GM21447 (cell line): ENCODE results near the gene LASP1.
"Not testable (repeated sequence)": the region's sequence is repeated elsewhere in the genome, so short reads cannot be mapped to it uniquely, and the experiment has no call there.

Experiments
- ATAC-seq: cut with Tn5 transposase; IDR thresholded peaks from one replicate; pipeline ENCODE4 v1.9.1; 2021; ENCODE audit not compliant: unreplicated experiment

Gene LASP1

GRCh38 chr17:38925263-38925995 is 55.6 kb downstream of the LASP1 start, which contains the start of gene LASP1NB:
Gene LASP1NB, plus strand, starts transcription at chr17:38925614.
- no peak for ATAC-seq

- no peak for ATAC-seq
These were observed 56.6 kb downstream of the LASP1 start for GRCh38 chr17:38926293-38927070.

GRCh38 chr17:38930782-38931181 is 60.9 kb downstream of the LASP1 start:
- not testable (repeated sequence) for ATAC-seq

GRCh38 chr17:38933962-38934361 is 64.1 kb downstream of the LASP1 start:
- ATAC-seq, result not testable (repeated sequence)

GRCh38 chr17:38939987-38940386 is 70.1 kb downstream of the LASP1 start:
- no peak for ATAC-seq

GRCh38 chr17:38940404-38940803 is 70.5 kb downstream of the LASP1 start:
- no peak for ATAC-seq

GRCh38 chr17:38942696-38943334 is 73.0 kb downstream of the LASP1 start:
- no peak for ATAC-seq

- no peak for ATAC-seq
These were observed 73.7 kb downstream of the LASP1 start for GRCh38 chr17:38943607-38944006.

- ATAC-seq, result no peak
These were observed 77.3 kb downstream of the LASP1 start for GRCh38 chr17:38947189-38947588.

- not testable (repeated sequence) for ATAC-seq
These were observed 83.9 kb downstream of the LASP1 start for GRCh38 chr17:38953800-38954199.

GRCh38 chr17:38958326-38958725 is 88.5 kb downstream of the LASP1 start:
- ATAC-seq, result no peak

- ATAC-seq, result no peak
These were observed 88.9 kb downstream of the LASP1 start for GRCh38 chr17:38958756-38959155.

GRCh38 chr17:38959508-38959907 is 89.7 kb downstream of the LASP1 start:
- ATAC-seq, result no peak

GRCh38 chr17:38960402-38960801 is 90.5 kb downstream of the LASP1 start:
- ATAC-seq, result no peak

- ATAC-seq, result no peak
These were observed 91.6 kb downstream of the LASP1 start for GRCh38 chr17:38961413-38961812.

GRCh38 chr17:38967290-38967738 is 97.5 kb downstream of the LASP1 start, which contains the start of gene FBXO47:
Gene FBXO47, minus strand, starts transcription at chr17:38967403. Its CDS starts 4,378 bp downstream, at chr17:38963025.
- ATAC-seq, result no peak

GRCh38 chr17:38969281-38969680 is 99.4 kb downstream of the LASP1 start:
- ATAC-seq, result no peak

GRCh38 chr17:38970128-38970527 is 100.3 kb downstream of the LASP1 start:
- no peak for ATAC-seq

GRCh38 chr17:38970804-38971203 is 100.9 kb downstream of the LASP1 start:
- ATAC-seq, result no peak
